Activated naive CD4-positive, alpha-beta T cell treated with anti-CD3 and anti-CD28 coated beads, Interleukin-2, amount 50 U/mL, for 72 hours (primary cell): ENCODE data around the gene P2RX4. TPM values are rescaled to one million over a fixed set of nuclear protein-coding genes. Genes with fewer than 3 reads are reported as not detected.
"Not testable (repeated sequence)": the region's sequence is repeated elsewhere in the genome, so short reads cannot be mapped to it uniquely, and the experiment has no call there.

ENCODE experiments used
- ATAC-seq, 2 donors: fragments of 150-1000 bp; cut with Tn5 transposase; 2 replicates each; pipeline ENCODE4 v1.10.0; 2021; ENCODE audit warnings: mild to moderate bottlenecking in 2 of 2, moderate library complexity in 2 of 2
- DNase-seq, 2 donors: peaks; one replicate each; pipeline ENCODE4 v3.0.0; 2021 to 2022; ENCODE audit warnings: low spot score in 2 of 2
- H3K27ac Mint-ChIP-seq, 2 donors: one replicate each; pipeline ENCODE4 v1.8.0; 2022; ENCODE audit warnings: mild to moderate bottlenecking in 2 of 2, mixed read lengths in 2 of 2
- H3K36me3 Mint-ChIP-seq, 2 donors: one replicate each; pipeline ENCODE4 v1.8.0; 2022; ENCODE audit warnings: mixed read lengths in 2 of 2
- H3K9me3 Mint-ChIP-seq, 2 donors: one replicate each; pipeline ENCODE4 v1.8.0; 2022; ENCODE audit warnings: mixed read lengths in 2 of 2
- total RNA-seq, 2 donors: library from RNA; stranded (reverse); gene quantifications; one replicate each; pipeline ENCODE4 v1.2.3, GENCODE V29; 2022

The P2RX4 gene, protein sequence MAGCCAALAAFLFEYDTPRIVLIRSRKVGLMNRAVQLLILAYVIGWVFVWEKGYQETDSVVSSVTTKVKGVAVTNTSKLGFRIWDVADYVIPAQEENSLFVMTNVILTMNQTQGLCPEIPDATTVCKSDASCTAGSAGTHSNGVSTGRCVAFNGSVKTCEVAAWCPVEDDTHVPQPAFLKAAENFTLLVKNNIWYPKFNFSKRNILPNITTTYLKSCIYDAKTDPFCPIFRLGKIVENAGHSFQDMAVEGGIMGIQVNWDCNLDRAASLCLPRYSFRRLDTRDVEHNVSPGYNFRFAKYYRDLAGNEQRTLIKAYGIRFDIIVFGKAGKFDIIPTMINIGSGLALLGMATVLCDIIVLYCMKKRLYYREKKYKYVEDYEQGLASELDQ
- total RNA-seq: 10 to 100 TPM; 15.5 to 17.9 TPM

DNA sequence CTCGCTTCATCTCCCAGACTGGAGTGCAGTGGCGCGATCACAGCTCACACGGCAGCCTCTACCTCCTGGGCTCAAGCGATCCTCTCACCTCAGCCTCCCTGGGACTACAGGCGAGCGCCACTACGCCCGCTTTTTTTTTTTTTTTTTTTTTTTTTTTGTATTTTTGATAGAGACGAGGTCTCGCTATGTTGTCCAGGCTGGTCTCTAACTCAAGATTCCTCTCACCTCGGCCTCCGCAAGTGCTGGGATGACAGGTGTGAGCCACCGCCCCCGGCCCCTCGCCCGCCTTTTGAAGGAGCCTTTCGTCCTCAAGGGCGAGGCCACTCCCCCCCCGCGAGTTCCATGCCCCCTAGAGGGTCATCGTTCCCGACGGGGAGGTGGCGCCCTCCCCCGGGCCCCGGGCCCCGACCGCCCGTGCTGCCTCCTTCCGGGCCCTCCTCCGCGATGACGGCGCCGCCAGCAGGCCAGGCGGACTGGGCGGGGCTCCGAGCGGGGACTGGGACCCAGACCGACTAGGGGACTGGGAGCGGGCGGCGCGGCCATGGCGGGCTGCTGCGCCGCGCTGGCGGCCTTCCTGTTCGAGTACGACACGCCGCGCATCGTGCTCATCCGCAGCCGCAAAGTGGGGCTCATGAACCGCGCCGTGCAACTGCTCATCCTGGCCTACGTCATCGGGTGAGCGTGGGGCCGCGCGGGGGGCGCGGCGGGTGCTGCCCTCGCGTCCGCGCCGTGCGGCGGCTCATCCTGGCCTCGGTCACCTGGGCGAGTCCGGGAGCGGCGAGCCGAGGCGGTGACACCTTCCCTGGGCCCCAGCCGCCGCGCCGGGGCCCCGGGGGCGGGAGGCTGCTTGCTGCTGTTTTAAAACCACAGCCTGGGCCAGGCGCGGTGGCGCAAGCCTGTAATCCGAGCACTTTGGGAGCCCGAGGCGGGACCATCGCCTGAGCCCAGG lies at the start of gene P2RX4:
P2RX4 (plus strand) TSS at position 506 of the 949 bp plus-strand sequence; CDS start at position 542, 36 bp downstream.
- ATAC-seq (peak; percentile 80 to 89), DNase-seq (peak; percentile 87 to 90)
- H3K36me3 Mint-ChIP-seq: peaks cover 0 to 7% of the 10 kb centered on the region in 2 donors
- H3K27ac Mint-ChIP-seq: peak within 1 kb of the TSS; percentile 89 to 94
- peaks cover 0 to 2% of the 10 kb centered on the region in 2 donors for H3K9me3 Mint-ChIP-seq

DNA sequence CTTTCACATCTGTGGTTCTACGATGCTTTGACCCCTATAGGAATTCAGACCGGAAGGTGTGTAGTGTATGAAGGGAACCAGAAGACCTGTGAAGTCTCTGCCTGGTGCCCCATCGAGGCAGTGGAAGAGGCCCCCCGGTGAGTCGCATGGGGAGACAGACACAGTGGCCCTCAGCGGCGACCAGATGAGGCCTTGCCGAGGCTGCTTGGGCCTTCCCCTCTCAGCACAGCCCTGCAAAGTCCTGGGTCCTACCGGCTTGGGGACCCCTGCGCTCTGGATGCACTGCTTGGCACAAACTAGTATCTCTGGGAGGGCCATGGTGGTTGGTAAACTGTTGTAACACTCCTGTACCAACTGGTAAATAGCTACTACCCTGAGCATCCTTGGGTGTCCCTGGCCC lies 47.5 kb upstream of the P2RX4 start:
- Mint-ChIP-seq H3K27ac (no peak overlapping the region), H3K9me3 (peaks cover 6 to 12% of the 10 kb centered on the region in 2 donors), H3K36me3 (peaks cover 11 to 24% of the 10 kb centered on the region in 2 donors)
- ATAC-seq (no peak), DNase-seq (no peak)

DNA sequence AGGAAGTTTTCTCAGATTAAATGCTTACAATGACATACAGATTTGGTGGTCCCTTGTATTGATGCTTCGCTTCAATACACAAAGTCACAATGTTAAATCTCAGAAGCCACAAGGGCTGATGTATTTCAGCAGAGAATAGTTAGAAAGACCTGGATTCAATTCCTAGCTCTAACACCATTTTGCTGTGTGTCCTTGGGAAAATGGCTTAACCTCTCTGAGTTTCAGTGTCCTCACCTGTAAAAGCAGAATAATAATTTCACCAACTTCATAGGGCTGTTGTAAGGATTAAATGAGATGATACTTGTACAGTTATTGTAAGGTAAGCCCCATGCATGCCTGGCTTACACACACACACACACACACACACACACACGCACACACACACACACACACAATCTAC lies 46.9 kb upstream of the P2RX4 start:
- Mint-ChIP-seq H3K9me3 (peaks cover 5 to 10% of the 10 kb centered on the region in 2 donors), H3K36me3 (peaks cover 9 to 18% of the 10 kb centered on the region in 2 donors), H3K27ac (no peak overlapping the region)
- DNase-seq: no peak
- ATAC-seq: no peak

DNA sequence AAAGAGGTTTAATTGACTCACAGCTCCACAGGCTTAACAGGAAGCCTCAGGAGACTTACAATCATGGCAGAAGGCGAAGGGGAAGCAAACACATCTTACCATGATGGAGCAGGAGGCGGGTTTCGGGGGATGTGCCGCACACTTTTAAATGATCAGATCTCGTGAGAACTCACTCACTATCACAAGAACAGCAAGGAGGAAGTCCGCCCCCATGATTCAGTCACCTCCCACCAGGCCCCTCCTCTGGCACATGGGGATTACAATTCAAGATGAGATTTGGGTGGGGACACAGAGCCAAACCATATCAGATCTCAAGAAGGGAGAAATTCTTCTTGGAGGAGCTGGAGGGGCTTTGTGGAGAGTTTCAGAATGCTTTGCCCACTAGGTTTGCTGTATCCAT lies 45.1 kb upstream of the P2RX4 start:
- DNase-seq, H3K9me3 Mint-ChIP-seq, ATAC-seq, H3K36me3 Mint-ChIP-seq: not testable (repeated sequence)
- H3K27ac Mint-ChIP-seq: peak overlapping the region in 1 of 2 donors; percentile 95

DNA sequence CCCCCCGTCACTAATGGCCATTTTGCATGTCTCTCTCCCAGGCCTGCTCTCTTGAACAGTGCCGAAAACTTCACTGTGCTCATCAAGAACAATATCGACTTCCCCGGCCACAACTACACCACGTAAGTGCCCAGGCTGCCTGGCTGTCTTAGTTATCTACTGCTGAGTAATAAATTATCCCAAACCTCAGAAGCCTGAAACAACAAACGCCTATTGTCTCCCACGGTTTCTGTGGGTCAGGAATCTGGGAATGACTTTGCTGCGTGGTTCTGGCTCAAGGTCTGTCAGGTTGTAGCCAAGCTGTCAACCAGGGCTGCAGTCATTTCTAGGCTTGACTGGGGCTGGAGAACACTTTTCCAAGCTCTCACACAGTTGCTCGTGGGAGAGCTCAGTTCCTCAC lies 44.6 kb upstream of the P2RX4 start:
- H3K27ac Mint-ChIP-seq: no peak overlapping the region
- DNase-seq (no peak), ATAC-seq (no peak)
- H3K36me3 Mint-ChIP-seq: peaks cover 0 to 7% of the 10 kb centered on the region in 2 donors
- H3K9me3 Mint-ChIP-seq: no peaks in the 10 kb centered on the region

DNA sequence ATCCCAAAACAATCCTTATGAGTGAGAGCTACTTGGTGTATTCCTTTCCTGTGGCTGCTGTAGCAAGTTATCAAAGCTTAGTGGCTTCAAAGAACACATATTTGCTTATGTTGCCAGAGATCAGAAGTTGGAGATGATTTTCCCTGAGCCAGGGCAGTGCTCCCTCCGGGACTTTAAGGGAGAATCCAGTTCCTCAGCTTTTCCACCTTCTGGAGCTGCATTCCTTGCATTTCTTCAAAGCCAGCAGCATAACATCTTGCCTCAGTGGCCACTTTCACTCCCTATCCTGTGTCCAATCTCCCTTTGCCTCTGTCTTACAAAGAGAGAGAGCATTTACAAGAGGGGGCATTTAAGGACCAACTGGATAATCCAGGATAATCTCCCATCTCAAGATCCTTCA lies 43.6 kb upstream of the P2RX4 start:
- H3K9me3 Mint-ChIP-seq: no peaks in the 10 kb centered on the region
- H3K36me3 Mint-ChIP-seq: peaks cover 0 to 7% of the 10 kb centered on the region in 2 donors
- no peak for ATAC-seq
- no peak for DNase-seq
- H3K27ac Mint-ChIP-seq: no peak overlapping the region

DNA sequence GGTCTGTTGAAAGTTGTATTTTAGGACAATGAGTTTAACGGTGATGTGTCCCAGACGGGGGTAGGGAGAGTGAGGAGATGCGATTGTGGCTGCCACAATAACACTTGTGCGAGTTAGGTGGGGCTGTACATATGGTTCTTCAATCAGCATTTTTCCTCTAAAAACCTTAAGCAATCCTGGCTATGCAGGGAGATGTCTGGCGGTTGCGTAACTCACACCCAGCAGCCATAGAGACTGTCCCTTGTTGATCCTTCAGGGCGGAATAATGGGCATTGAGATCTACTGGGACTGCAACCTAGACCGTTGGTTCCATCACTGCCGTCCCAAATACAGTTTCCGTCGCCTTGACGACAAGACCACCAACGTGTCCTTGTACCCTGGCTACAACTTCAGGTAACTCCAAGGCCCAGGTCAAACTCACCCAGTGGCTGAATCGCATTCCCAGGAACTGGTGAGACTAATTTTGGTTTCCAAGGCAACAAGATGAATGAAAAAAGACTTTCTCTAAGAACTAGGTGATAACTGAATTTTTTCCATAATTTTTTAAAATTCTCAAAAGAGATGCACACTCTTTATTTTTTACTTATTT lies 42.6 kb upstream of the P2RX4 start:
- peaks cover 0 to 7% of the 10 kb centered on the region in 2 donors for H3K36me3 Mint-ChIP-seq
- H3K27ac Mint-ChIP-seq: no peak overlapping the region
- ATAC-seq: no peak
- no peaks in the 10 kb centered on the region for H3K9me3 Mint-ChIP-seq
- DNase-seq: no peak

DNA sequence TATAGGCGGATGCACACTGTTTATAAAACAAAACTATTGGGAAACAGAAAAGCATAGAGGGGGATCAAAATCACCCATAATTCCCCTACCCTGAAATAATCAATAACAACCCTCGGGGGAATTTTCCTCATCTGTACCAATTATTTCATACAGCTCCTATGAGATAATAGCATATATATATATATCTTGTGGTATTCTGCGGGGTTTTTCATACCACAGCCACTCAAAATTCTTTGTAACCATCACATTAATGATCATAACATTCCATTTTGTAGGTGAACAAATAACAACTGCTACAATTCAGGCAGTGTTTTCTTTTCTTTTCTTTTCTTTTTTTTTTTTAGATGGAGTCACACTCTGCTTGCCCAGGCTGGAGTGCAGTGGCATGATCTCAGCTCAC lies 42.0 kb upstream of the P2RX4 start:
- H3K9me3 Mint-ChIP-seq: no peaks in the 10 kb centered on the region
- peaks cover 0 to 7% of the 10 kb centered on the region in 2 donors for H3K36me3 Mint-ChIP-seq
- no peak for DNase-seq
- ATAC-seq: no peak
- no peak overlapping the region for H3K27ac Mint-ChIP-seq

DNA sequence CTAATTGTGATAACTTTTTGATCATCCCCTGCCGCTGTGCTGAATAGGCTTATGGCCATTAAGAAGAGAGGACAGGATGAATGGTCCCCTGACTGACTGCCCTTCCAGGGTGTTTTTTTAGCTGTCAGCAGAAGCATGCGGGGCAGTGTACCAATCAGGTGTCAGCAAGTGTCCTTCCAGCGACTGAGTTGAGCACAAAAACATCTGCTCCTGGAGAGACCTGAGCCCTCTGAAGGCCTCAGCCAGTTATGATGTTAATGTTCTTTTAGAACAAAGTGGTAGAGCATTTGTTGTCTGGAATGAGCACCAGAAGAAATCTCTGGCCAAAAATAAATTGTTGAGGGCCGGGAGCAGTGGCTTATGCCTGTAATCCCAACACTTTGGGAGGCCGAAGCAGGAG lies 39.8 kb upstream of the P2RX4 start:
- Mint-ChIP-seq H3K27ac (no peak overlapping the region), H3K36me3 (peaks cover 0 to 4% of the 10 kb centered on the region in 2 donors), H3K9me3 (no peaks in the 10 kb centered on the region)
- ATAC-seq (no peak), DNase-seq (no peak)

DNA sequence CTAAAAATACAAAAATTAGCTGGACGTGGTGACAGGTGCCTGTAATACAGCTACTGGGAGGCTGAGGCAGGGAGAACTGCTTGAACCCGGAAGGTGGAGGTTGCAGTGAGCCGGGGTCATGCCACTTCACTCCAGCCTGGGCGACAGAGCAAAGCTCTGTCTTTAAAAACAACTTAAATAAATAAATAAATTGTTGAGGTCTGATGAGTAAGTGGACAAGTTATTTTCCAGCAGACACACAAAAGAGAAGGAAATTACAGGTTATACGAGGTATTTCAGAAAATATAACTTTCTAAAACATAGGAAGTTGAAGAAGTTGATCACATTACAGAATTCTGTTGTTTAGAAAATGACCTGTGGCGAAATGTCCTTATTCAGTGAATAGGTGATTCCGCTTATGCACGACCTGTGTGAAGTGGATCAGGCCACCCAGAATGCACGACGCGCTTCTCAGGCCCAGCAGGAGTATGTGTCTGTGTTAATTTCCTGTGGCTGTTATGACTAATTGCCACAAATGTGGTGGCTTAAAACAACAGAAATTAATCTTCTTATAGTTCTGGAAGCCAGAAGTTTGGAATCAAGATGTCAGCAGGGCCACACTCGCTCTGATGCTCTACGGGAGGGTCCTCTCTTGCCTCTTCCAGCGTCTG lies 39.2 kb upstream of the P2RX4 start:
- Mint-ChIP-seq H3K36me3 (no peaks in the 10 kb centered on the region), H3K9me3 (no peaks in the 10 kb centered on the region), H3K27ac (no peak overlapping the region)
- peak in 1 of 2 donors; percentile 73 for ATAC-seq
- no peak for DNase-seq

DNA sequence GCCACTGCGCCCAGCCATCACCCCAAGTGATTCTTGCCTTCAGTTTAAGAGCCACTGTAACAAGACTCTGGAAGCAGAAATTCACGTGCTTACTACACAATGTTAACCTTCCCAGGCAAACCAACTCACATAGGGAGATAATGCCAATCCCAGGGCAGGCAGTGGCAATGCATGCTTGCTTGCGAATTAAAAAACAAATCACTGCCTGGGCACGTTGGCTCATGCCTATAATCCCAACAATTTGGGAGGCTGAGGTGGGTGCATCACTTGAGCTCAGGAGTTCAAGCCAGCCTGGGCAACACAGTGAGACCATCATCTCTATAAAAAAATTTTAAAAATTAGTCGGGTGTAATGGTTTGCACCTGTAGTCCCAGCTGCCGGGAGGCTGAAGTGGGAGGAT lies 37.8 kb upstream of the P2RX4 start:
- DNase-seq (no peak), ATAC-seq (no peak)
- no peaks in the 10 kb centered on the region for H3K36me3 Mint-ChIP-seq
- no peaks in the 10 kb centered on the region for H3K9me3 Mint-ChIP-seq
- H3K27ac Mint-ChIP-seq: no peak overlapping the region

DNA sequence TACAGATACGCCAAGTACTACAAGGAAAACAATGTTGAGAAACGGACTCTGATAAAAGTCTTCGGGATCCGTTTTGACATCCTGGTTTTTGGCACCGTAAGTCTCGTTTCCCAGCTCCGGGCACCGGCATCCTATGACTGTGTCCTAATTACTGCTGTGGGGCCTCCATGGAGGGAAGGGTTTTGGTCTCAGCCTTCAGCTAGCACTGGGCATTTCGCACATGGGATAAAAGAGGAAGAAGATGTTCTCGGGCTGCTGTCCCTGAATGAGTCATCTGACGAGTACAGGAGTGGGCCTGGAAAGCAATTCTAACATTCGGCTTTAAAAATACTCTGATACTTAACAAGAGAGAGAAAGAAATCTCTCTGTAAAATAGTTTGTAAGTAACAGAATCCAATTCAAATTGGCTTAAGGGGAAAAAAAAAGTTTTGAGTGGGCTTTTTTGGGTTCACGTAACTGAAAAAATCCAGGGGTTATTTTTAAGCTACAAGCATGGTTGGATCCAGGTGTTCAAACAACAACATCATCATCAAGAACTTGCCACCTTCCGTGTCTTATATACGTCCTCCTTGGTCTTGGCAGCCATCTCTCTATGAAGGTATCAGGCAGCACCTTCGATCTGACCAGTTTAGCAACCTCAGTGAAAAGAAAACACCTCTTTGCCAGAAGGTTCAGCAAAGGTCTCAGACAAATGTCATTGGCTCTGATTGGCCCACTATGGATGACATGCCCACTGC lies 34.4 kb upstream of the P2RX4 start:
- H3K36me3 Mint-ChIP-seq: no peaks in the 10 kb centered on the region
- no peak for DNase-seq
- ATAC-seq: no peak
- no peaks in the 10 kb centered on the region for H3K9me3 Mint-ChIP-seq
- H3K27ac Mint-ChIP-seq: no peak overlapping the region

DNA sequence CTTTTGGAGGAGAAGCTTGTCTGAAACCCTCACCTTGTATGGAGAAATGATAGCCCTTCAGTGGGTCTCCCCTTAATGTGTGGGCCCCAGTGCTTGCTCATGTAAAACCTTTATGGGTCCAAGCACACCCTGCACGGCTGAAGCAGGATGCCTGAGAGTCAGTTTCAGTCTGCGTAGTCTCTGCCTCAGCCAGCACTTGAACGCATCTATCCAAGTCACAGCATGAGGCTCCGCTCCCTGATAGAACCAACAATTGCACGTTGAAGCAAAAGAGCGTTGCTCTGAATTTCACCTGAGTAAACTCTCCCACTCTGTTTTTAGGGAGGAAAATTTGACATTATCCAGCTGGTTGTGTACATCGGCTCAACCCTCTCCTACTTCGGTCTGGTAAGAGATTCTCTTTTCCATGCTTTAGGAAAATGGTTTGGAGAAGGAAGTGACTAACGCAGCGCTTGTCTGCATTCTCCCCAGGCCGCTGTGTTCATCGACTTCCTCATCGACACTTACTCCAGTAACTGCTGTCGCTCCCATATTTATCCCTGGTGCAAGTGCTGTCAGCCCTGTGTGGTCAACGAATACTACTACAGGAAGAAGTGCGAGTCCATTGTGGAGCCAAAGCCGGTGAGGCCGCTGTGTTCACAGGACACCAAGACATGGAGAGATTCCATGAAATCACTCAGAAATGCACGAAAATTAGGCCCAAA lies 33.0 kb upstream of the P2RX4 start:
- H3K27ac Mint-ChIP-seq: no peak overlapping the region
- DNase-seq (no peak), ATAC-seq (no peak)
- H3K36me3 Mint-ChIP-seq: no peaks in the 10 kb centered on the region
- H3K9me3 Mint-ChIP-seq: no peaks in the 10 kb centered on the region

DNA sequence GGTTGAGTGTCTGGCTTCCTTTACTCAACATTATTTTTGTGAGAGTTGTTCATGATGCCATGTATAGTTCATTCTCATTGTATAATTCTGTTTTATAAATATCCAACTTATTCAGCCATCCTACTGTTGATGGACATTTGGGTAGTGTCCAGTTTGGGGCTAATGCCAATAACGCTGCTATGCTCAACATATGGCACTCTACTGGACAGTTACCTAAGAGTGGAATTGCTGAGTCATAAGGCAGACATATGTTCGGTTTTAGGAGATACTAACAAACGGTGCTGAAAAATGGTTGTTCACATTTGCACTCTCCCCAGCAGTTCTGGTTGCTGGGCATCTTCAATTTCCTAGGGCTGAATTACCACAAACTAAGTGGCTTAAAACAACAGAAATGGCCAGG lies 28.7 kb upstream of the P2RX4 start:
- H3K27ac Mint-ChIP-seq: no peak overlapping the region
- no peak for DNase-seq
- H3K9me3 Mint-ChIP-seq: no peaks in the 10 kb centered on the region
- no peaks in the 10 kb centered on the region for H3K36me3 Mint-ChIP-seq
- no peak for ATAC-seq

DNA sequence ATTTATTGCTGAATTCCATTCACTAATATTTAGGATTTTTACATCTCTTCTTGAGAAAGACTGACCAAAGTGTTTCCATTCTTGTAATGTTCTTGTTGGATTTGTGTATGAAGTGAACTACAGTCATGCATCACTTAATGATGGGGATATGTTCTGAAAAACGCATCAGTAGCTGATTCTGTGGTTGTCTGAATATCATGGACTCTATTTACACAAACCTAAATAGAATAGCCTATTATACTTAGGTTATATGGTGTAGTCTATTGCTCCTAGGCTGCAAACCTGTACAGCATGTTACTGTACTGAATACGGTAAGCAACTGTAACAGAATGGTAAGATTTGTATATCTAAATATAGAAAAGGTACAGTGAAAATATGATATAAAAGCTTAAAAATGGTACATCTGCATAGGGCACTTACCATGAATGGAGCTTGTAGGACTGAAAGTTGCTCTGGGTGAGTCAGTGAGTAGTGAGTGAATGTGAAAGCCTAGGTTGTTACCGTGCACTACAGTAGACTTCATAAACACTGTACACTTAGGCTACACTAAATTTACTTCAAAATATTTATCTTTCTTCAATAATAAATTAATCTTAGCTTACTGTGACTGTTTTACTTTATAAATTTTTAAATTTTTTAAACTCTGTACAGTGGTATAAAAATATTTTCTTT lies 27.6 kb upstream of the P2RX4 start:
- Mint-ChIP-seq H3K36me3 (no peaks in the 10 kb centered on the region), H3K27ac (peak overlapping the region in 1 of 2 donors; percentile 2), H3K9me3 (no peaks in the 10 kb centered on the region)
- ATAC-seq (peak; percentile 99), DNase-seq (peak in 1 of 2 donors; percentile 13)
